ENCODE data around the gene TAOK3. TPM values are rescaled to one million over a fixed set of nuclear protein-coding genes. Genes with fewer than 3 reads are reported as not detected.

Gene TAOK3
- total and polyA plus RNA-seq, 4 donors: 6.7 to 28.6 (median 19.5) TPM

DNA sequence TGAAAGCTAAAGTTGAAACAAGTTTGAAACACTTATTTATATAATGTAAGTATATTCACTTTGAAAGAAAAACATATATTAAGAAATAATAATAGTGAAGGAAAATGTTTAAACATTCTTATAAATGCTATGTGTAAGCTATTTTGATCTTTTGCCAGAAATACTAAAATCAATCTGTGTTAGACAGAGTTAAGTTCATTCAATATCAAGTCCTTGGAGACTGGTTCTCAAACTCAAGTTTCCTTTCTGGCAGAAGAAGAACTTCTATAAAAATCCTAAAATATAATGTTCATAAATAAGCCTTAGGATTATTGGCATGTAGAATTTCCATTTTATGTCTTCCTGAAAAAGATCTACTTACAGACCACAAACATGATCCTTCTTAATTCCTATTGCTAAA, 45.3 kb downstream of the TAOK3 start (continued):
- TF ChIP-seq, protein P1, sequence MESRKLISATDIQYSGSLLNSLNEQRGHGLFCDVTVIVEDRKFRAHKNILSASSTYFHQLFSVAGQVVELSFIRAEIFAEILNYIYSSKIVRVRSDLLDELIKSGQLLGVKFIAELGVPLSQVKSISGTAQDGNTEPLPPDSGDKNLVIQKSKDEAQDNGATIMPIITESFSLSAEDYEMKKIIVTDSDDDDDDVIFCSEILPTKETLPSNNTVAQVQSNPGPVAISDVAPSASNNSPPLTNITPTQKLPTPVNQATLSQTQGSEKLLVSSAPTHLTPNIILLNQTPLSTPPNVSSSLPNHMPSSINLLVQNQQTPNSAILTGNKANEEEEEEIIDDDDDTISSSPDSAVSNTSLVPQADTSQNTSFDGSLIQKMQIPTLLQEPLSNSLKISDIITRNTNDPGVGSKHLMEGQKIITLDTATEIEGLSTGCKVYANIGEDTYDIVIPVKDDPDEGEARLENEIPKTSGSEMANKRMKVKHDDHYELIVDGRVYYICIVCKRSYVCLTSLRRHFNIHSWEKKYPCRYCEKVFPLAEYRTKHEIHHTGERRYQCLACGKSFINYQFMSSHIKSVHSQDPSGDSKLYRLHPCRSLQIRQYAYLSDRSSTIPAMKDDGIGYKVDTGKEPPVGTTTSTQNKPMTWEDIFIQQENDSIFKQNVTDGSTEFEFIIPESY (IDR thresholded peaks at IDR 0.05): no peak
- no peak for TF ChIP-seq GABPA (IDR thresholded peaks at IDR 0.05 in 1 of 2, conservative IDR thresholded peaks at IDR 0.05 in 1 of 2)
- TF ChIP-seq TAF1 (conservative IDR thresholded peaks at IDR 0.05): no peak
- TF ChIP-seq, protein P2, sequence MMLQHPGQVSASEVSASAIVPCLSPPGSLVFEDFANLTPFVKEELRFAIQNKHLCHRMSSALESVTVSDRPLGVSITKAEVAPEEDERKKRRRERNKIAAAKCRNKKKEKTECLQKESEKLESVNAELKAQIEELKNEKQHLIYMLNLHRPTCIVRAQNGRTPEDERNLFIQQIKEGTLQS (IDR thresholded peaks at IDR 0.05): no peak
- TF ChIP-seq HNF4A (conservative IDR thresholded peaks at IDR 0.05): no peak
- no peak for TF ChIP-seq EGR1 (IDR thresholded peaks at IDR 0.05; ENCODE audit: low read depth in 2 of 2)

DNA sequence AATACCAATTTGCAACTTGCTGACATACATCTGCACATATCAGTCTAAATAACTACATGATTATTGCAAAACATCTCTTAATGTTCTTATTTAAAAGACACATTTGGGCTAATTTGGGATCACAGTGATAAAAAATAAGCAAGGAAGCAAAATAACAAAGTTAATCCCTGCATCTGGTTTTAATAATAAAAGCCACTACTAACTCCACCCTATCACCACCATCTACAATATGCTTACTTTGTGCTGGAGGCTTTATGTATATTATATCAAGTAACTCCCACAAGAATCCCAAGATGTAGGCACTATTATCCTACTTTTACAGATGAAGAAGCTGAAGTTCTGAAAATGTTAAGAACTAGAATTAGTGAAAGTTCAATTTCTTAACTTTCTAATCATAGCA, 45.7 kb downstream of the TAOK3 start:
- Histone ChIP-seq H3K4me3 (ENCODE audit: low read depth in 1 of 3, low read length in 3 of 3) (no peak overlapping the region), H3K9ac (ENCODE audit: low read depth in 1 of 2, low read length in 2 of 2) (no peak overlapping the region), H3K9me3 (ENCODE audit: control insufficient read depth in 4 of 4, low read length in 3 of 4) (no peaks in the 10 kb centered on the region), H3K4me1 (ENCODE audit: control insufficient read depth in 4 of 4, insufficient read depth in 4 of 4, low read length in 3 of 4) (no peaks in the 10 kb centered on the region), H3K27me3 (ENCODE audit: control insufficient read depth in 4 of 4, insufficient read depth in 4 of 4, low read length in 3 of 4) (no peaks in the 10 kb centered on the region), H3K27ac (ENCODE audit: low read depth in 1 of 2, low read length in 2 of 2) (no peak overlapping the region), H3K36me3 (ENCODE audit: control insufficient read depth in 4 of 4, insufficient read depth in 3 of 4, low read depth in 1 of 4, low read length in 3 of 4) (no peaks in the 10 kb centered on the region)
- no peak for DNase-seq (ENCODE audit: low spot score)
- TF ChIP-seq JUND (IDR thresholded peaks at IDR 0.05) (no peak), EGR1 (IDR thresholded peaks at IDR 0.05; ENCODE audit: low read depth in 2 of 2) (no peak), RXRA (IDR thresholded peaks at IDR 0.05) (no peak), FOXA1 (IDR thresholded peaks at IDR 0.05) (no peak), GABPA (IDR thresholded peaks at IDR 0.05 in 1 of 2, conservative IDR thresholded peaks at IDR 0.05 in 1 of 2) (no peak), HNF4G (IDR thresholded peaks at IDR 0.05) (no peak)
- TF ChIP-seq, protein P3, sequence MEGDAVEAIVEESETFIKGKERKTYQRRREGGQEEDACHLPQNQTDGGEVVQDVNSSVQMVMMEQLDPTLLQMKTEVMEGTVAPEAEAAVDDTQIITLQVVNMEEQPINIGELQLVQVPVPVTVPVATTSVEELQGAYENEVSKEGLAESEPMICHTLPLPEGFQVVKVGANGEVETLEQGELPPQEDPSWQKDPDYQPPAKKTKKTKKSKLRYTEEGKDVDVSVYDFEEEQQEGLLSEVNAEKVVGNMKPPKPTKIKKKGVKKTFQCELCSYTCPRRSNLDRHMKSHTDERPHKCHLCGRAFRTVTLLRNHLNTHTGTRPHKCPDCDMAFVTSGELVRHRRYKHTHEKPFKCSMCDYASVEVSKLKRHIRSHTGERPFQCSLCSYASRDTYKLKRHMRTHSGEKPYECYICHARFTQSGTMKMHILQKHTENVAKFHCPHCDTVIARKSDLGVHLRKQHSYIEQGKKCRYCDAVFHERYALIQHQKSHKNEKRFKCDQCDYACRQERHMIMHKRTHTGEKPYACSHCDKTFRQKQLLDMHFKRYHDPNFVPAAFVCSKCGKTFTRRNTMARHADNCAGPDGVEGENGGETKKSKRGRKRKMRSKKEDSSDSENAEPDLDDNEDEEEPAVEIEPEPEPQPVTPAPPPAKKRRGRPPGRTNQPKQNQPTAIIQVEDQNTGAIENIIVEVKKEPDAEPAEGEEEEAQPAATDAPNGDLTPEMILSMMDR (IDR thresholded peaks at IDR 0.05; ENCODE audit: low read depth, low read length, missing input control): no peak
- TF ChIP-seq, protein P2 (IDR thresholded peaks at IDR 0.05): no peak

DNA sequence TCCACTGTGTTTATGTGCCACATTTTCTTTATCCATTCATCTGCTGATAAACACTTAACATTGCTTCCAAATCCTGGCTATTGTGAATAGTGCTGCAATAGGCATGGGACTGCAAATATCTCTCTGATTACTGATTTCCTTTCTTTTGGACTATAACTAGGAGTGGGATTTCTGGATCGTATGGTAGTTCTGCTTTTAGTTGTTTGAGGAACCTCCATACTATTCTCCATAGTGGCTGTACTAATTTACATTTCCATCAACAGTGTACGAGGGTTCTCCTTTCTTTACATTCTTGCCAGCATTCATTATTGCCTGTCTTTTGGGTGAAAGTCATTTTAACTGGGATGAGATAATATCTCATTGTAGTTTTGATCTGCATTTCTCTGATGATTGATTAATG, 47.6 kb downstream of the TAOK3 start:
- H3K27ac ChIP-seq (ENCODE audit: low read depth in 1 of 2, low read length in 2 of 2): no peak overlapping the region
- H3K36me3 ChIP-seq (ENCODE audit: control insufficient read depth in 4 of 4, insufficient read depth in 3 of 4, low read depth in 1 of 4, low read length in 3 of 4): no peaks in the 10 kb centered on the region
- H3K4me1 ChIP-seq (ENCODE audit: control insufficient read depth in 4 of 4, insufficient read depth in 4 of 4, low read length in 3 of 4): no peaks in the 10 kb centered on the region
- H3K9me3 ChIP-seq (ENCODE audit: control insufficient read depth in 4 of 4, low read length in 3 of 4): no peaks in the 10 kb centered on the region
- no peak overlapping the region for H3K9ac ChIP-seq (ENCODE audit: low read depth in 1 of 2, low read length in 2 of 2)
- H3K4me3 ChIP-seq (ENCODE audit: low read depth in 1 of 3, low read length in 3 of 3): no peak overlapping the region
- no peak for DNase-seq (ENCODE audit: low spot score)
- WGBS: 93% methylated on average over 2 of the region's 2 CpGs
- H3K27me3 ChIP-seq (ENCODE audit: control insufficient read depth in 4 of 4, insufficient read depth in 4 of 4, low read length in 3 of 4): no peaks in the 10 kb centered on the region
- no peak for TF ChIP-seq FOXA2 (IDR thresholded peaks at IDR 0.05)

DNA sequence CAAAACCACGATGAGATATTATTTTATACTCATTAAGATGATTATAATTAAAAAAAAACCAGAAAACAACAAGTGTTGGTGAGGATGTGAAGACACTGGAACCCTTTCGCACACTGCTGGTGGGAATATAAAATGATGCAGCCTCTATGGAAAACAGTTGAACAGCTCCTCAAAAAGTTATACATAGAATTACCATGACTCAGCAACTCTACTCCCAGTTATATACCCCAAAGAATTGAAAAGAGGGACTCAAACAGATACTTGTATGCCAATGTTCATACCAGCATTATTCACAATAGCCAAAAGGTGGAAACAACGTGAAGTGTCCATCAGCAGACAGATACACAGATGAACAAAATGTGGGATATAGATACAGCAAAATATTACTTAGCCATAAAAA, 53.1 kb downstream of the TAOK3 start:
- no peaks in the 10 kb centered on the region for H3K9me3 ChIP-seq (ENCODE audit: control insufficient read depth in 4 of 4, low read length in 3 of 4)
- no peak overlapping the region for H3K27ac ChIP-seq (ENCODE audit: low read depth in 1 of 2, low read length in 2 of 2)
- no peak overlapping the region for H3K9ac ChIP-seq (ENCODE audit: low read depth in 1 of 2, low read length in 2 of 2)
- WGBS: 94% methylated on average over 3 of the region's 3 CpGs
- H3K36me3 ChIP-seq (ENCODE audit: control insufficient read depth in 4 of 4, insufficient read depth in 3 of 4, low read depth in 1 of 4, low read length in 3 of 4): no peaks in the 10 kb centered on the region
- no peak overlapping the region for H3K4me3 ChIP-seq (ENCODE audit: low read depth in 1 of 3, low read length in 3 of 3)
- DNase-seq (ENCODE audit: low spot score): no peak
- H3K27me3 ChIP-seq (ENCODE audit: control insufficient read depth in 4 of 4, insufficient read depth in 4 of 4, low read length in 3 of 4): no peaks in the 10 kb centered on the region
- no peaks in the 10 kb centered on the region for H3K4me1 ChIP-seq (ENCODE audit: control insufficient read depth in 4 of 4, insufficient read depth in 4 of 4, low read length in 3 of 4)
- TF ChIP-seq, protein P4, sequence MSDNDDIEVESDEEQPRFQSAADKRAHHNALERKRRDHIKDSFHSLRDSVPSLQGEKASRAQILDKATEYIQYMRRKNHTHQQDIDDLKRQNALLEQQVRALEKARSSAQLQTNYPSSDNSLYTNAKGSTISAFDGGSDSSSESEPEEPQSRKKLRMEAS (IDR thresholded peaks at IDR 0.05): no peak
- TF ChIP-seq NR2F2 (IDR thresholded peaks at IDR 0.05) (no peak), GABPA (IDR thresholded peaks at IDR 0.05 in 1 of 2, conservative IDR thresholded peaks at IDR 0.05 in 1 of 2) (no peak), YY1 (IDR thresholded peaks at IDR 0.05) (no peak), HNF4A (conservative IDR thresholded peaks at IDR 0.05) (no peak)
- TF ChIP-seq, protein P2 (IDR thresholded peaks at IDR 0.05): no peak
- TF ChIP-seq, protein P3 (IDR thresholded peaks at IDR 0.05; ENCODE audit: low read depth, low read length, missing input control): no peak
- TF ChIP-seq, protein P1 (IDR thresholded peaks at IDR 0.05): no peak
